OCI-LY3 (cell line): ENCODE measurements around the gene LANCL3.

Source experiments
- EZH2phosphoT487 ChIP-seq: fragments of 200-600 bp; shearing (Covaris generic); IDR thresholded peaks from 2 replicates; pipeline ENCODE4 v1.6.1; 2018; ENCODE audit warnings: antibody characterized with exemption, mixed run types, low read depth
- TF ChIP-seq, protein P1 (sequence below): fragments of 200-600, 300-600 bp; sonication (generic); IDR thresholded peaks from 2 replicates; pipeline ENCODE4 v1.5.1; 2014; ENCODE audit warnings: antibody characterized with exemption, low read length, low read depth

DNA sequence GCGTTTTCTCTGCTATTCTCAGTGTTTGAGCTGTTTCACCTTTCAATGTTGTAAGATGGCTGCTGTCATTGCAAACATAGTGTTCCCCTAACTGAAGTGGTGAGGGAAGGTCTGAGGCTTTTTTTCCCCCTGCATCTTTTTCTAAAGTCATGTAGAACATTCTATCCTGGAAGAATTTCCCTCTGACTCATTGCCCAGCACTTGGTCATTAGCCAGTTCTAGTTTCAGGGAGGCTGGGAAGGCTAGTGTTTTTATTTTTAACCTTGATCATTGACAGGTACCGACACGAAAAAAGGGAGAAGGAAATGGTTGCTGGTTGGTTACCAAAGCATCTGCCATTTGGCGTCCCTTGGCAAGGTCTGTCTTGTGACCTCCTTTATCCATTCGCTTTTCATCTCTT, 6.6 kb downstream of the LANCL3 start:
- TF ChIP-seq, protein P1, sequence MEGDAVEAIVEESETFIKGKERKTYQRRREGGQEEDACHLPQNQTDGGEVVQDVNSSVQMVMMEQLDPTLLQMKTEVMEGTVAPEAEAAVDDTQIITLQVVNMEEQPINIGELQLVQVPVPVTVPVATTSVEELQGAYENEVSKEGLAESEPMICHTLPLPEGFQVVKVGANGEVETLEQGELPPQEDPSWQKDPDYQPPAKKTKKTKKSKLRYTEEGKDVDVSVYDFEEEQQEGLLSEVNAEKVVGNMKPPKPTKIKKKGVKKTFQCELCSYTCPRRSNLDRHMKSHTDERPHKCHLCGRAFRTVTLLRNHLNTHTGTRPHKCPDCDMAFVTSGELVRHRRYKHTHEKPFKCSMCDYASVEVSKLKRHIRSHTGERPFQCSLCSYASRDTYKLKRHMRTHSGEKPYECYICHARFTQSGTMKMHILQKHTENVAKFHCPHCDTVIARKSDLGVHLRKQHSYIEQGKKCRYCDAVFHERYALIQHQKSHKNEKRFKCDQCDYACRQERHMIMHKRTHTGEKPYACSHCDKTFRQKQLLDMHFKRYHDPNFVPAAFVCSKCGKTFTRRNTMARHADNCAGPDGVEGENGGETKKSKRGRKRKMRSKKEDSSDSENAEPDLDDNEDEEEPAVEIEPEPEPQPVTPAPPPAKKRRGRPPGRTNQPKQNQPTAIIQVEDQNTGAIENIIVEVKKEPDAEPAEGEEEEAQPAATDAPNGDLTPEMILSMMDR = no peak
- TF ChIP-seq EZH2phosphoT487 = no peak
